ENCODE data around the gene LTBP3. TPM values are rescaled to one million over a fixed set of nuclear protein-coding genes. Genes with fewer than 3 reads are reported as not detected.

Gene LTBP3
- polyA plus RNA-seq, 1 experiment: 77.7 TPM

GRCh38 chr11:65589444-65590239, 31.5 kb upstream of the LTBP3 start:
- Histone ChIP-seq H3K4me3 (ENCODE audit: low read depth, low read length) (no peak overlapping the region), H3K27me3 (ENCODE audit: control insufficient read depth, insufficient read depth, low read length) (no peaks in the 10 kb centered on the region), H3K36me3 (ENCODE audit: control insufficient read depth, insufficient read depth, low read length) (peaks cover 20% of the 10 kb centered on the region)
- DNase-seq (ENCODE audit: low read depth): no peak
- no peak for TF ChIP-seq CTCF (IDR thresholded peaks at IDR 0.05; ENCODE audit: insufficient read depth, low read depth, low read length)
- CTCF ChIA-PET: interaction anchor here (0.7 to 11.8 kb wide), 8 partner anchors 12 to 48 kb away, joined by 3 to 134 read pairs (median 5); partner anchors contain the start of genes EHBP1L1, FAM89B, MAP3K11 and ZNRD2
- POLR2A ChIA-PET: no interaction called here

- no peak for DNase-seq (ENCODE audit: low read depth)
- peak; percentile 58 for TF ChIP-seq CTCF (IDR thresholded peaks at IDR 0.05; ENCODE audit: insufficient read depth, low read depth, low read length)
- no peaks in the 10 kb centered on the region for H3K27me3 ChIP-seq (ENCODE audit: control insufficient read depth, insufficient read depth, low read length)
- peaks cover 17% of the 10 kb centered on the region for H3K36me3 ChIP-seq (ENCODE audit: control insufficient read depth, insufficient read depth, low read length)
- CTCF ChIA-PET: interaction anchor here (0.7 to 11.8 kb wide), 15 partner anchors 10 to 235 kb away, joined by 3 to 134 read pairs (median 5); partner anchors contain the start of genes EHBP1L1, FAM89B, MAP3K11 and SIPA1
- POLR2A ChIA-PET: interaction anchor here (1.1 kb wide), 1 partner anchor 11 kb away, joined by 4 read pairs; no protein-coding TSS in a partner anchor
- H3K4me3 ChIP-seq (ENCODE audit: low read depth, low read length): no peak overlapping the region
These were observed 30.3 kb upstream of the LTBP3 start for GRCh38 chr11:65588199-65589054.

- POLR2A ChIA-PET: interaction anchor here (1.0 kb wide), 1 partner anchor 14 kb away, joined by 21 read pairs; the partner anchor contains the start of gene FAM89B
These were observed 28.5 kb upstream of the LTBP3 start for GRCh38 chr11:65586676-65587075.

GRCh38 chr11:65586247-65586630, 28.1 kb upstream of the LTBP3 start:
- TF ChIP-seq CTCF (IDR thresholded peaks at IDR 0.05; ENCODE audit: insufficient read depth, low read depth, low read length): no peak
- no peak for DNase-seq (ENCODE audit: low read depth)
- Histone ChIP-seq H3K4me3 (ENCODE audit: low read depth, low read length) (no peak overlapping the region), H3K36me3 (ENCODE audit: control insufficient read depth, insufficient read depth, low read length) (peaks cover 19% of the 10 kb centered on the region), H3K27me3 (ENCODE audit: control insufficient read depth, insufficient read depth, low read length) (no peaks in the 10 kb centered on the region)
- ChIA-PET POLR2A (interaction anchor here (1.0 kb wide), 1 partner anchor 14 kb away, joined by 21 read pairs; the partner anchor contains the start of gene FAM89B), CTCF (interaction anchor here (0.9 to 11.8 kb wide), 8 partner anchors 8 to 45 kb away, joined by 3 to 134 read pairs (median 4); partner anchors contain the start of genes EHBP1L1, FAM89B, PCNX3 and ZNRD2)

More at GRCh38 chr11:65586676-65587075, 28.5 kb upstream of the LTBP3 start:
- peaks cover 16% of the 10 kb centered on the region for H3K36me3 ChIP-seq (ENCODE audit: control insufficient read depth, insufficient read depth, low read length)
- no peaks in the 10 kb centered on the region for H3K27me3 ChIP-seq (ENCODE audit: control insufficient read depth, insufficient read depth, low read length)
- CTCF ChIA-PET: interaction anchor here (0.6 to 11.8 kb wide), 8 partner anchors 10 to 458 kb away, joined by 3 to 134 read pairs (median 8); partner anchors contain the start of genes EHBP1L1, FAM89B, MAP3K11 and PCNX3
- no peak overlapping the region for H3K4me3 ChIP-seq (ENCODE audit: low read depth, low read length)
- no peak for DNase-seq (ENCODE audit: low read depth)
- no peak for TF ChIP-seq CTCF (IDR thresholded peaks at IDR 0.05; ENCODE audit: insufficient read depth, low read depth, low read length)
